WI38 (cell line): ENCODE measurements around the gene CAMK1G.

Experiments used
- H3K4me3 ChIP-seq: 2 replicates; pipeline ENCODE4 v1.5.1; 2011; ENCODE audit warnings: low read depth, mild to moderate bottlenecking, control low read depth, low read length
- CTCF ChIP-seq: IDR thresholded peaks from 2 replicates; pipeline ENCODE4 v1.5.1; 2012; ENCODE audit warnings: low read depth, mild to moderate bottlenecking, control low read depth, low read length

Gene CAMK1G

GRCh38 chr1:209625791-209626285, 42.3 kb downstream of the CAMK1G start:
- H3K4me3 ChIP-seq = no peak overlapping the region
- TF ChIP-seq CTCF = no peak

- no peak for TF ChIP-seq CTCF
- H3K4me3 ChIP-seq = no peak overlapping the region
Measured at GRCh38 chr1:209626346-209627026, 43.0 kb downstream of the CAMK1G start.

GRCh38 chr1:209627027-209627731, 43.7 kb downstream of the CAMK1G start:
- TF ChIP-seq CTCF = no peak
- no peak overlapping the region for H3K4me3 ChIP-seq

- peak; percentile 98 for TF ChIP-seq CTCF
- H3K4me3 ChIP-seq = no peak overlapping the region
Measured at GRCh38 chr1:209627732-209628196, 44.2 kb downstream of the CAMK1G start.

GRCh38 chr1:209628618-209629299, 45.2 kb downstream of the CAMK1G start:
- TF ChIP-seq CTCF = no peak
- no peak overlapping the region for H3K4me3 ChIP-seq

- TF ChIP-seq CTCF = no peak
Measured at GRCh38 chr1:209629621-209630382, 46.3 kb downstream of the CAMK1G start.

More at GRCh38 chr1:209629621-209630382, 46.3 kb downstream of the CAMK1G start:
- H3K4me3 ChIP-seq = no peak overlapping the region
